Endodermal cell (in vitro differentiated cells): ENCODE measurements around the gene TBXAS1. TPM values are rescaled to one million over a fixed set of nuclear protein-coding genes. Genes with fewer than 3 reads are reported as not detected.
A peak's percentile ranks its signal among the peaks of the same experiment; 100 is the strongest.

Source experiments
- DNase-seq: peaks from one replicate; pipeline ENCODE4 v3.0.0-alpha.2; 2017
- H3K27ac ChIP-seq: 2 replicates; pipeline ENCODE4 v1.5.1; 2013; ENCODE audit warnings: mild to moderate bottlenecking, low read depth, low read length, moderate library complexity
- H3K27me3 ChIP-seq: 2 replicates; pipeline ENCODE4 v1.6.1; 2013; ENCODE audit warnings: mild to moderate bottlenecking, low read length, moderate library complexity; ENCODE audit not compliant: insufficient read depth, control insufficient read depth, poor library complexity, severe bottlenecking
- H3K36me3 ChIP-seq: 2 replicates; pipeline ENCODE4 v1.7.0; 2013; ENCODE audit warnings: mild to moderate bottlenecking, low read length, moderate library complexity; ENCODE audit not compliant: control insufficient read depth, insufficient read depth
- H3K4me1 ChIP-seq: one replicate; pipeline ENCODE4 v1.7.0; 2013; ENCODE audit warnings: low read length; ENCODE audit not compliant: control insufficient read depth, insufficient read depth
- H3K4me3 ChIP-seq: 2 replicates; pipeline ENCODE4 v1.5.1; 2013; ENCODE audit warnings: mild to moderate bottlenecking, low read length, moderate library complexity
- H3K9ac ChIP-seq: 2 replicates; pipeline ENCODE4 v1.6.1; 2013; ENCODE audit warnings: mild to moderate bottlenecking, low read length, moderate library complexity; ENCODE audit not compliant: poor library complexity, severe bottlenecking; ENCODE audit errors: extremely low read depth
- H3K9me3 ChIP-seq: 2 replicates; pipeline ENCODE4 v1.6.1; 2013; ENCODE audit warnings: mild to moderate bottlenecking, low read length, moderate library complexity; ENCODE audit not compliant: control insufficient read depth
- H3K27ac Mint-ChIP-seq: 2 replicates; pipeline ENCODE4 v1.8.0; 2020; ENCODE audit warnings: mixed read lengths
- H3K27me3 Mint-ChIP-seq: 2 replicates; pipeline ENCODE4 v1.8.0; 2021; ENCODE audit warnings: mild to moderate bottlenecking, mixed read lengths; ENCODE audit not compliant: insufficient read depth
- H3K36me3 Mint-ChIP-seq: 2 replicates; pipeline ENCODE4 v1.8.0; 2020; ENCODE audit warnings: low read depth, mixed read lengths
- H3K4me1 Mint-ChIP-seq: 2 replicates; pipeline ENCODE4 v1.8.0; 2020; ENCODE audit warnings: mixed read lengths
- H3K4me3 Mint-ChIP-seq: 2 replicates; pipeline ENCODE4 v1.8.0; 2020; ENCODE audit warnings: mild to moderate bottlenecking, moderate library complexity, mixed read lengths
- H3K9me3 Mint-ChIP-seq: 2 replicates; pipeline ENCODE4 v1.8.0; 2020; ENCODE audit warnings: mild to moderate bottlenecking, mixed read lengths
- CTCF ChIP-seq: fragments of 200-600 bp; sonication (generic); conservative IDR thresholded peaks from 2 replicates; pipeline ENCODE4 v1.5.0; 2021; ENCODE audit warnings: antibody characterized with exemption, mild to moderate bottlenecking
- WGBS, 2 experiments: methylation state at CpG; one replicate each; pipeline versions ENCODE4 v1.1.5 to v1.1.7; 2013; ENCODE audit warnings: missing lambda C conversion rate in 2 of 2, mixed read lengths in 1 of 2; ENCODE audit not compliant: insufficient coverage in 1 of 2, insufficient read length in 1 of 2; 5-methylcytosine and 5-hydroxymethylcytosine counted together
- total RNA-seq, 2 donors: library from RNA; stranded (reverse); fragmentation: NEBNext Ultra II Directional in 1 of 2; extraction: Animal tissue kit (Norgen Biotek cat#: 25700) in 1 of 2; gene quantifications; 2 replicates in 1 of 2; 3 replicates in 1 of 2; pipeline ENCODE4 v1.2.1, GENCODE V29; 2021

The TBXAS1 gene
- total RNA-seq, 2 donors from 2014 or later = 7.6 to 13.5 TPM

GRCh38 chr7:140008755-140009610 lies 179.9 kb downstream of the TBXAS1 start:
- peaks cover 29% of the 10 kb centered on the region for H3K4me1 Mint-ChIP-seq
- 92 to 93% methylated on average over 9 to 16 of the region's 16 CpGs for WGBS, 2 experiments
- peaks cover 4% of the 10 kb centered on the region for H3K27me3 Mint-ChIP-seq
- no peak for TF ChIP-seq CTCF
- Histone ChIP-seq H3K9ac (no peak overlapping the region), H3K27me3 (no peaks in the 10 kb centered on the region), H3K36me3 (no peaks in the 10 kb centered on the region), H3K4me1 (peaks cover 5% of the 10 kb centered on the region), H3K4me3 (no peak overlapping the region), H3K27ac (no peak overlapping the region), H3K9me3 (no peaks in the 10 kb centered on the region)
- no peak for DNase-seq
- H3K36me3 Mint-ChIP-seq = no peaks in the 10 kb centered on the region
- H3K4me3 Mint-ChIP-seq = no peak overlapping the region
- no peak overlapping the region for H3K27ac Mint-ChIP-seq
- H3K9me3 Mint-ChIP-seq = no peaks in the 10 kb centered on the region

GRCh38 chr7:140009735-140010134 lies 180.7 kb downstream of the TBXAS1 start:
- no peak for DNase-seq

GRCh38 chr7:140010194-140010895 lies 181.3 kb downstream of the TBXAS1 start:
- DNase-seq = peak; percentile 70
- TF ChIP-seq CTCF = no peak
- Histone ChIP-seq H3K9ac (no peak overlapping the region), H3K27ac (no peak overlapping the region), H3K4me1 (peaks cover 5% of the 10 kb centered on the region), H3K9me3 (no peaks in the 10 kb centered on the region), H3K4me3 (no peak overlapping the region), H3K36me3 (no peaks in the 10 kb centered on the region), H3K27me3 (no peaks in the 10 kb centered on the region)
- H3K36me3 Mint-ChIP-seq = no peaks in the 10 kb centered on the region
- H3K27ac Mint-ChIP-seq = no peak overlapping the region
- no peak overlapping the region for H3K4me3 Mint-ChIP-seq
- WGBS, 2 experiments = 76% methylated on average over 8 to 9 of the region's 9 CpGs
- peaks cover 4% of the 10 kb centered on the region for H3K27me3 Mint-ChIP-seq
- no peaks in the 10 kb centered on the region for H3K9me3 Mint-ChIP-seq
- H3K4me1 Mint-ChIP-seq = peaks cover 29% of the 10 kb centered on the region

More at GRCh38 chr7:140009735-140010134, 180.7 kb downstream of the TBXAS1 start:
- Histone ChIP-seq H3K27me3 (no peaks in the 10 kb centered on the region), H3K4me1 (peaks cover 5% of the 10 kb centered on the region), H3K27ac (no peak overlapping the region), H3K9ac (no peak overlapping the region), H3K36me3 (no peaks in the 10 kb centered on the region), H3K9me3 (no peaks in the 10 kb centered on the region), H3K4me3 (no peak overlapping the region)
- H3K27ac Mint-ChIP-seq = no peak overlapping the region
- TF ChIP-seq CTCF = no peak
- peaks cover 4% of the 10 kb centered on the region for H3K27me3 Mint-ChIP-seq
- H3K4me1 Mint-ChIP-seq = peaks cover 29% of the 10 kb centered on the region
- no peaks in the 10 kb centered on the region for H3K36me3 Mint-ChIP-seq
- H3K9me3 Mint-ChIP-seq = no peaks in the 10 kb centered on the region
- 90% methylated on average over 11 of the region's 11 CpGs; no CpG with 5 or more reads in 1 of the 2 experiments for WGBS, 2 experiments
- H3K4me3 Mint-ChIP-seq = no peak overlapping the region
